Measurements from ENCODE around the gene HSH2D. TPM values are rescaled to one million over a fixed set of nuclear protein-coding genes. Genes with fewer than 3 reads are reported as not detected.

HSH2D gene
- total and polyA plus RNA-seq, 9 of the 15 experiments (the other 6 are each of a cell fraction or from before 2014, with no cell fraction given), result 0.03 to 1.1 (median 0.35) TPM; not detected in 1

DNA sequence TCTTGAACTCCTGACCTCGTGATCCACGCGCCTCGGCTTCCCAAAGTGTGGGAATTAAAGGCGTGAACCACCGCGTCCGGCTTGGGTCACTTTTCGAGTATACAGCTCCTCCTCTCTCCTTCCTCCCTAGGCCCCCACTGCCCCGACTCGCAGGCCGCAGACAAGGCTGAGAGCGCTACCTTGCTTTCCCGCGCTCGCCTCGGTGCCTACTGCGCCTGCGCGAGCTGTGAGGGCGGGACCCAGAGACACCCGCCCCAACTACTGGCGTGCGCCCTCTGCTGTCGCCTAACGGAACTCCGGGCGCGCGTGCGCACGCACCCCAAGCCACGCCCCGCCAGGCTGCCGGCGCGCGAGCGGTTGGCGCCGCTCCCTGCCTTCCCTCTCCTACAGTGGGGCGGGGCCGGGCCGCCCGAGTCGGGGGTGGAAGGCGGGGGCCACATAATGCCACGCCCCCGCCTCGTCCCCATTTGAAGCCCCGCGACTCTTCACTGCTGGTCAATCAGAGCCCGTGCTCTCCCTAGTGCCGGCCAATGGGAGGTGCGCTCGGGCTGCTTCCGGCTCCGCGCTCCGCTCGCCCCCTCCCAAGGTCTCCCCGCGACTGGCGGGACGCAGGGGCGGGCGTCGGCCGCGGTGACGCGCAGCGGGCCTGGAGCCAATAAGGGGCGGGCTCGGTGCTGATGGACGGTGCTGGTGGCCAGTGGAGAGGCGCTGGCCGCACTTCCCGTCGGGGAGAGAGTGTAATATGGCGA is 32.2 kb upstream of the HSH2D start, which contains the start of gene RAB8A (continued):
- TF ChIP-seq, protein P1, sequence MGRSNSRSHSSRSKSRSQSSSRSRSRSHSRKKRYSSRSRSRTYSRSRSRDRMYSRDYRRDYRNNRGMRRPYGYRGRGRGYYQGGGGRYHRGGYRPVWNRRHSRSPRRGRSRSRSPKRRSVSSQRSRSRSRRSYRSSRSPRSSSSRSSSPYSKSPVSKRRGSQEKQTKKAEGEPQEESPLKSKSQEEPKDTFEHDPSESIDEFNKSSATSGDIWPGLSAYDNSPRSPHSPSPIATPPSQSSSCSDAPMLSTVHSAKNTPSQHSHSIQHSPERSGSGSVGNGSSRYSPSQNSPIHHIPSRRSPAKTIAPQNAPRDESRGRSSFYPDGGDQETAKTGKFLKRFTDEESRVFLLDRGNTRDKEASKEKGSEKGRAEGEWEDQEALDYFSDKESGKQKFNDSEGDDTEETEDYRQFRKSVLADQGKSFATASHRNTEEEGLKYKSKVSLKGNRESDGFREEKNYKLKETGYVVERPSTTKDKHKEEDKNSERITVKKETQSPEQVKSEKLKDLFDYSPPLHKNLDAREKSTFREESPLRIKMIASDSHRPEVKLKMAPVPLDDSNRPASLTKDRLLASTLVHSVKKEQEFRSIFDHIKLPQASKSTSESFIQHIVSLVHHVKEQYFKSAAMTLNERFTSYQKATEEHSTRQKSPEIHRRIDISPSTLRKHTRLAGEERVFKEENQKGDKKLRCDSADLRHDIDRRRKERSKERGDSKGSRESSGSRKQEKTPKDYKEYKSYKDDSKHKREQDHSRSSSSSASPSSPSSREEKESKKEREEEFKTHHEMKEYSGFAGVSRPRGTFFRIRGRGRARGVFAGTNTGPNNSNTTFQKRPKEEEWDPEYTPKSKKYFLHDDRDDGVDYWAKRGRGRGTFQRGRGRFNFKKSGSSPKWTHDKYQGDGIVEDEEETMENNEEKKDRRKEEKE (IDR thresholded peaks at IDR 0.05; ENCODE audit: borderline replicate concordance in 1 of 2, control insufficient read depth in 1 of 2, low read depth in 2 of 2, low read length in 1 of 2), result no peak
- TF ChIP-seq KAT7 (CRISPR knock-in tag; IDR thresholded peaks at IDR 0.05; ENCODE audit: borderline replicate concordance) (no peak), ZZZ3 (IDR thresholded peaks at IDR 0.05) (peak; percentile 84; the same call in 1 of the 2 replicates), ZNF324 (CRISPR knock-in tag; IDR thresholded peaks at IDR 0.05) (no peak), ZNF707 (CRISPR knock-in tag; conservative IDR thresholded peaks at IDR 0.05) (no peak), POLR2AphosphoS5 (IDR thresholded peaks at IDR 0.05; ENCODE audit: control insufficient read depth, insufficient read depth, low read depth, low read length) (peak; percentile 65; the same call in 1 of the 2 replicates), NELFE (IDR thresholded peaks at IDR 0.05; ENCODE audit: insufficient read depth, insufficient read length) (no peak), ZNF77 (CRISPR knock-in tag; IDR thresholded peaks at IDR 0.05) (no peak), NUFIP1 (IDR thresholded peaks at IDR 0.05; ENCODE audit: partially characterized antibody) (no peak), ZBTB7A (IDR thresholded peaks at IDR 0.05; ENCODE audit: borderline replicate concordance, control insufficient read depth, low read depth, low read length) (peak; percentile 30), POLR2A (conservative IDR thresholded peaks at IDR 0.05) (peak; percentile 75)
- TF ChIP-seq, protein P2, sequence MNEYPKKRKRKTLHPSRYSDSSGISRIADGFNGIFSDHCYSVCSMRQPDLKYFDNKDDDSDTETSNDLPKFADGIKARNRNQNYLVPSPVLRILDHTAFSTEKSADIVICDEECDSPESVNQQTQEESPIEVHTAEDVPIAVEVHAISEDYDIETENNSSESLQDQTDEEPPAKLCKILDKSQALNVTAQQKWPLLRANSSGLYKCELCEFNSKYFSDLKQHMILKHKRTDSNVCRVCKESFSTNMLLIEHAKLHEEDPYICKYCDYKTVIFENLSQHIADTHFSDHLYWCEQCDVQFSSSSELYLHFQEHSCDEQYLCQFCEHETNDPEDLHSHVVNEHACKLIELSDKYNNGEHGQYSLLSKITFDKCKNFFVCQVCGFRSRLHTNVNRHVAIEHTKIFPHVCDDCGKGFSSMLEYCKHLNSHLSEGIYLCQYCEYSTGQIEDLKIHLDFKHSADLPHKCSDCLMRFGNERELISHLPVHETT (CRISPR knock-in tag; conservative IDR thresholded peaks at IDR 0.05 in 1 of 2, IDR thresholded peaks at IDR 0.05 in 1 of 2), result no peak; a peak in 1 of 4 replicates
- TF ChIP-seq, protein P3, sequence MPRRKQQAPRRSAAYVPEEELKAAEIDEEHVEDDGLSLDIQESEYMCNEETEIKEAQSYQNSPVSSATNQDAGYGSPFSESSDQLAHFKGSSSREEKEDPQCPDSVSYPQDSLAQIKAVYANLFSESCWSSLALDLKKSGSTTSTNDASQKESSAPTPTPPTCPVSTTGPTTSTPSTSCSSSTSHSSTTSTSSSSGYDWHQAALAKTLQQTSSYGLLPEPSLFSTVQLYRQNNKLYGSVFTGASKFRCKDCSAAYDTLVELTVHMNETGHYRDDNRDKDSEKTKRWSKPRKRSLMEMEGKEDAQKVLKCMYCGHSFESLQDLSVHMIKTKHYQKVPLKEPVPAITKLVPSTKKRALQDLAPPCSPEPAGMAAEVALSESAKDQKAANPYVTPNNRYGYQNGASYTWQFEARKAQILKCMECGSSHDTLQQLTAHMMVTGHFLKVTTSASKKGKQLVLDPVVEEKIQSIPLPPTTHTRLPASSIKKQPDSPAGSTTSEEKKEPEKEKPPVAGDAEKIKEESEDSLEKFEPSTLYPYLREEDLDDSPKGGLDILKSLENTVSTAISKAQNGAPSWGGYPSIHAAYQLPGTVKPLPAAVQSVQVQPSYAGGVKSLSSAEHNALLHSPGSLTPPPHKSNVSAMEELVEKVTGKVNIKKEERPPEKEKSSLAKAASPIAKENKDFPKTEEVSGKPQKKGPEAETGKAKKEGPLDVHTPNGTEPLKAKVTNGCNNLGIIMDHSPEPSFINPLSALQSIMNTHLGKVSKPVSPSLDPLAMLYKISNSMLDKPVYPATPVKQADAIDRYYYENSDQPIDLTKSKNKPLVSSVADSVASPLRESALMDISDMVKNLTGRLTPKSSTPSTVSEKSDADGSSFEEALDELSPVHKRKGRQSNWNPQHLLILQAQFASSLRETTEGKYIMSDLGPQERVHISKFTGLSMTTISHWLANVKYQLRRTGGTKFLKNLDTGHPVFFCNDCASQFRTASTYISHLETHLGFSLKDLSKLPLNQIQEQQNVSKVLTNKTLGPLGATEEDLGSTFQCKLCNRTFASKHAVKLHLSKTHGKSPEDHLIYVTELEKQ (CRISPR knock-in tag; IDR thresholded peaks at IDR 0.05), result no peak
- TF ChIP-seq, protein P4, sequence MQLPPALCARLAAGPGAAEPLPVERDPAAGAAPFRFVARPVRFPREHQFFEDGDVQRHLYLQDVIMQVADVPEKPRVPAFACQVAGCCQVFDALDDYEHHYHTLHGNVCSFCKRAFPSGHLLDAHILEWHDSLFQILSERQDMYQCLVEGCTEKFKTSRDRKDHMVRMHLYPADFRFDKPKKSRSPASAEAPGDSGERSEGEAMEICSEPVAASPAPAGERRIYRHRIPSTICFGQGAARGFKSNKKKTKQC (CRISPR knock-in tag; IDR thresholded peaks at IDR 0.05), result peak; percentile 61; the same call in 1 of the 2 replicates
- TF ChIP-seq, protein P5, sequence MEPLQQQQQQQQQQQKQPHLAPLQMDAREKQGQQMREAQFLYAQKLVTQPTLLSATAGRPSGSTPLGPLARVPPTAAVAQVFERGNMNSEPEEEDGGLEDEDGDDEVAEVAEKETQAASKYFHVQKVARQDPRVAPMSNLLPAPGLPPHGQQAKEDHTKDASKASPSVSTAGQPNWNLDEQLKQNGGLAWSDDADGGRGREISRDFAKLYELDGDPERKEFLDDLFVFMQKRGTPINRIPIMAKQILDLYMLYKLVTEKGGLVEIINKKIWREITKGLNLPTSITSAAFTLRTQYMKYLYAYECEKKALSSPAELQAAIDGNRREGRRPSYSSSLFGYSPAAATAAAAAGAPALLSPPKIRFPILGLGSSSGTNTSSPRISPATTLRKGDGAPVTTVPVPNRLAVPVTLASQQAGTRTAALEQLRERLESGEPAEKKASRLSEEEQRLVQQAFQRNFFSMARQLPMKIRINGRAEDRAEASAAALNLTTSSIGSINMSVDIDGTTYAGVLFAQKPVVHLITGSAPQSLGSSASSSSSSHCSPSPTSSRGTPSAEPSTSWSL (CRISPR knock-in tag; IDR thresholded peaks at IDR 0.05; ENCODE audit: borderline replicate concordance), result no peak

All from K562 (cell line).